ENCODE data around the gene TRIL. TPM values are rescaled to one million over a fixed set of nuclear protein-coding genes. Genes with fewer than 3 reads are reported as not detected.

The TRIL gene
- total RNA-seq, 1 donor from 2014 or later, result not detected

Other genes starting within 250 kb of the TRIL start
- 0.32 and 0.41 TPM in 2 replicates for gene CPVL, start 188.2 kb upstream of the TRIL start, total RNA-seq
- gene CHN2, start 236.4 kb upstream of the TRIL start, total RNA-seq, result 1.3 and 3.4 TPM in 2 replicates

All from T-helper 2 cell treated with Interferon-gamma antibody and Interleukin-4, amounts not matched to agents 100 ng/mL and 5 ng/mL, for 36 hours (primary cell).